ENCODE data around the gene ORM1. TPM values are rescaled to one million over a fixed set of nuclear protein-coding genes. Genes with fewer than 3 reads are reported as not detected.

The ORM1 gene
- total RNA-seq, 1 donor from 2014 or later, result not detected

GRCh38 chr9:114302727-114303126 lies 20.2 kb upstream of the ORM1 start:
- DNase-seq (ENCODE audit: low read depth), result no peak
- Histone ChIP-seq H3K27me3 (ENCODE audit: control insufficient read depth, insufficient read depth, low read length) (no peaks in the 10 kb centered on the region), H3K4me3 (ENCODE audit: low read depth, low read length) (no peak overlapping the region), H3K36me3 (ENCODE audit: control insufficient read depth, insufficient read depth, low read length) (no peaks in the 10 kb centered on the region)
- TF ChIP-seq CTCF (IDR thresholded peaks at IDR 0.05; ENCODE audit: insufficient read depth, low read length, poor library complexity, severe bottlenecking), result no peak

DNA sequence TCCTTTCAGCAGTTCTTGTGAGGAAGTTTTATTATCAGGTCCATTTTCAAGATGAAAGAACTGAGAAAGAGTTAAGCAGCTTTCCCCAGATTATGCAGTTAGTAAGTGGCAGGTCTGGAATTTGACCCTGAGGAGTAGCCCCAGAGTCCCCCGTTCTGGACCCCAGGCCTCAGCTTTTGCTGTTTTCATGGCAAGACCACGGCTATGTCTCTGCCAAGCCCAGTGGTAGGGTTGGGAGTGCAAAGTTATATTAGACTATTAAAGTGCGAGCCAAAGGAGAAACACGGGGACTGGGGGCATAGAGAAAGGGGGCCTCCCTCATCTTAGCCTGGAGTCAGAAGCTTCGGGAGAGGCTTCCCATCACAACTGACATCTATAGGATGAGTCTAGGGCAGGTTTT lies 19.3 kb upstream of the ORM1 start:
- no peak for DNase-seq (ENCODE audit: low read depth)
- Histone ChIP-seq H3K4me3 (ENCODE audit: low read depth, low read length) (no peak overlapping the region), H3K36me3 (ENCODE audit: control insufficient read depth, insufficient read depth, low read length) (no peaks in the 10 kb centered on the region), H3K27me3 (ENCODE audit: control insufficient read depth, insufficient read depth, low read length) (no peaks in the 10 kb centered on the region)
- no peak for TF ChIP-seq CTCF (IDR thresholded peaks at IDR 0.05; ENCODE audit: insufficient read depth, low read length, poor library complexity, severe bottlenecking)

- Histone ChIP-seq H3K4me3 (ENCODE audit: low read depth, low read length) (no peak overlapping the region), H3K27me3 (ENCODE audit: control insufficient read depth, insufficient read depth, low read length) (no peaks in the 10 kb centered on the region), H3K36me3 (ENCODE audit: control insufficient read depth, insufficient read depth, low read length) (no peaks in the 10 kb centered on the region)
- DNase-seq (ENCODE audit: low read depth), result no peak
- no peak for TF ChIP-seq CTCF (IDR thresholded peaks at IDR 0.05; ENCODE audit: insufficient read depth, low read length, poor library complexity, severe bottlenecking)
These were observed 18.9 kb upstream of the ORM1 start for GRCh38 chr9:114303977-114304376.

DNA sequence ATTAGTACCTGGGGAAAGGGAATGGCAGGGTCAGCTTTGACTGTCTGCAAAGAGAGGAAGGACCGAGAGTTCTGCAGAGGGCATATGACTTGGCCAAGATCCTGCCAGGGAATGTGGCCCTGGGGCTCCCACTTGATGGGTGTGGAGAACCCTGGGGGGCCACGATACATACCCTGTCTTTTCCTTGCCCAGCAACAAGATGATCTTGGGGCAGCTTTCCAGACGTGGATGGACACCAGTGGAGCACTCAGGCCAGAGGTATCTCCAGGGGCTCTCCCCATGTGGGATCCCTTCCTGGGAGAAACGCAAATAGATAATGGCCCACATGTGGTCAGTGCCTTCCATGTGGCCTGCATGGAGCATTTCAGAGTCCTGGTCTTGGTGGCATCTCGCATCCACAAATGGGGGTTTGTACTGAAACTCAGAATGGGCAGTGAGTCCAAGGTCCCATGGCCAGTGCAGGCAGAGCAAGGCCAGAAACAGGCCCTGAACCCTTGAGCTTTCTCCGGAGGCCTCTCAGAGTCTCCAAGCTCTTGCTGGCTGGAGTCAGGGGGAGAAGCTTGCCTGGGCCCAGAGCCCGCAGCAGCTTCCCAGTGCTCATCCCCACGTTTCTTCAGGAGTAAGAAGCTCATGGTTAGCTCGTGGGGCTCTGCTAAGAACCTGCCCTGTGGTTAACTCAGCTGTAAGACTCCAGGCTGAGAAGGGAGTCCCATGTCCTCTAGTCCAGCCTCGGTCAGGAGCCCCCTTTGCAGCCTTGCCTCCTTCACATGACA lies 18.3 kb upstream of the ORM1 start:
- no peak for TF ChIP-seq CTCF (IDR thresholded peaks at IDR 0.05; ENCODE audit: insufficient read depth, low read length, poor library complexity, severe bottlenecking)
- Histone ChIP-seq H3K27me3 (ENCODE audit: control insufficient read depth, insufficient read depth, low read length) (no peaks in the 10 kb centered on the region), H3K4me3 (ENCODE audit: low read depth, low read length) (no peak overlapping the region), H3K36me3 (ENCODE audit: control insufficient read depth, insufficient read depth, low read length) (no peaks in the 10 kb centered on the region)
- no peak for DNase-seq (ENCODE audit: low read depth)

DNA sequence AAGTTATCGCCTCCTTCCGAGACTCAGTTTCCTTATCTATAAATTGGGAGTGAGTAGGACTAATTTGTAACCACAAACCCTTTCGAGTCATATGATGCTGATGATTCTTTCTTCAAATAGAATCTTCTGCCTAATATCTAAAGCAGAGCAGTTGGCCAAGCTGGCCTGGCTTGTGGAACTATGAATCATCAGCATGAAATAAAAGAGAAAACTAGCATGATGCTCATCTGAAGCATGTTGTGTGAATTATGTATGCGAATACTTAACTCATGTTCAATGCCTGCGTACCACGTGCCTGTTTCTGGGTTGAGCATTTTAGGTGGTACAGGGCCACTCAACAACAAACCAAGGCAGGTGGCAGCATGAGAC lies 15.0 kb upstream of the ORM1 start:
- Histone ChIP-seq H3K27me3 (ENCODE audit: control insufficient read depth, insufficient read depth, low read length) (no peaks in the 10 kb centered on the region), H3K36me3 (ENCODE audit: control insufficient read depth, insufficient read depth, low read length) (no peaks in the 10 kb centered on the region), H3K4me3 (ENCODE audit: low read depth, low read length) (no peak overlapping the region)
- no peak for TF ChIP-seq CTCF (IDR thresholded peaks at IDR 0.05; ENCODE audit: insufficient read depth, low read length, poor library complexity, severe bottlenecking)
- no peak for DNase-seq (ENCODE audit: low read depth)

DNA sequence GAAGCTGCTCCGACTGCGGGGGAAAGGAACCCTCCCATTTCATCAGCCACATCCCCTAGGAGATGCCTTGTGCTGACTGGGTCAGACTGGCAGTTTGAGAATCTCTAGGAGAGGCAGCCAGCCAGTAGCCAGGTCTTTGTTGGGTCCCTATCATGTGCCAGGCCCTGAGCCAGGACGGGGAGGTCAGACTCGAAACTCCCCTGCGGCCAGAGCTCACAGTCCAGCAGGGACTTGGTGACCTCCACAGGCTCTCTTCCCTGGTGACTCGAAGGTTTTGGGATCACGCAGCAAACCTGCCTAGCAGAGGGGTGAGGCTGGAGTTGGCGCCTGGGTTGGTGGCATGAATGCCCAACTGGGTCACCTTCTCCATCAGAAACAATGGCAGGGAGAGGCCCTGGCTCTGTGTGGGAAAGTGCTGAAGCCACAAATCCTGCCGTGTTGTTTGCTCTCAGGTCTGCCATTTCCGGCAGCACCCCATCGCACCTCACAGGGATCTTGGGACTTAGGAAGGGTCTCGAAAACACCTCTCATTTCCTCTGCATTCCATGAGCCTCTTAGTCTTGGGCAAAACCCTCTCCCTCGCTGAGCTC lies 14.4 kb upstream of the ORM1 start:
- H3K4me3 ChIP-seq (ENCODE audit: low read depth, low read length), result no peak overlapping the region
- no peak for TF ChIP-seq CTCF (IDR thresholded peaks at IDR 0.05; ENCODE audit: insufficient read depth, low read length, poor library complexity, severe bottlenecking)
- no peaks in the 10 kb centered on the region for H3K36me3 ChIP-seq (ENCODE audit: control insufficient read depth, insufficient read depth, low read length)
- no peak for DNase-seq (ENCODE audit: low read depth)
- no peaks in the 10 kb centered on the region for H3K27me3 ChIP-seq (ENCODE audit: control insufficient read depth, insufficient read depth, low read length)
